ENCODE measurements around the gene AHCYL2.

Gene AHCYL2

GRCh38 chr7:129373651-129374428 lies 149.0 kb downstream of the AHCYL2 start:
- no peak for DNase-seq (ENCODE audit: low read depth, low spot score)
- CTCF ChIA-PET, result interaction anchor here (1.1 to 14.9 kb wide), 6 partner anchors 8 to 155 kb away, joined by 3 to 504 read pairs (median 5); no protein-coding TSS in a partner anchor
- no peak overlapping the region for H3K4me3 ChIP-seq (ENCODE audit: low read depth, low read length)
- POLR2A ChIA-PET, result no interaction called here
- no peak for TF ChIP-seq CTCF (IDR thresholded peaks at IDR 0.05; ENCODE audit: insufficient read depth, low read length, missing control alignments)

GRCh38 chr7:129375141-129375938 lies 150.5 kb downstream of the AHCYL2 start:
- CTCF ChIA-PET, result interaction anchor here (0.7 to 14.9 kb wide), 21 partner anchors 7 to 274 kb away, joined by 3 to 504 read pairs (median 5); partner anchors contain the start of gene STRIP2
- no peak overlapping the region for H3K4me3 ChIP-seq (ENCODE audit: low read depth, low read length)
- TF ChIP-seq CTCF (IDR thresholded peaks at IDR 0.05; ENCODE audit: insufficient read depth, low read length, missing control alignments), result no peak
- DNase-seq (ENCODE audit: low read depth, low spot score), result no peak
- POLR2A ChIA-PET, result interaction anchor here (0.7 kb wide), 1 partner anchor 229 kb away, joined by 3 read pairs; no protein-coding TSS in a partner anchor

- ChIA-PET CTCF (interaction anchor here (0.6 to 14.9 kb wide), 28 partner anchors 8 to 637 kb away, joined by 3 to 504 read pairs (median 4); partner anchors contain the start of gene STRIP2), POLR2A (no interaction called here)
- peak; percentile 47 for TF ChIP-seq CTCF (IDR thresholded peaks at IDR 0.05; ENCODE audit: insufficient read depth, low read length, missing control alignments)
- no peak overlapping the region for H3K4me3 ChIP-seq (ENCODE audit: low read depth, low read length)
- DNase-seq (ENCODE audit: low read depth, low spot score), result no peak
Measured at GRCh38 chr7:129376076-129376777, 151.4 kb downstream of the AHCYL2 start.

- ChIA-PET POLR2A (no interaction called here), CTCF (interaction anchor here (0.7 to 14.9 kb wide), 27 partner anchors 8 to 272 kb away, joined by 3 to 504 read pairs (median 4); no protein-coding TSS in a partner anchor)
- DNase-seq (ENCODE audit: low read depth, low spot score), result no peak
- no peak for TF ChIP-seq CTCF (IDR thresholded peaks at IDR 0.05; ENCODE audit: insufficient read depth, low read length, missing control alignments)
- no peak overlapping the region for H3K4me3 ChIP-seq (ENCODE audit: low read depth, low read length)
Measured at GRCh38 chr7:129376778-129377700, 152.2 kb downstream of the AHCYL2 start.

GRCh38 chr7:129381710-129382484 lies 157.1 kb downstream of the AHCYL2 start:
- TF ChIP-seq CTCF (IDR thresholded peaks at IDR 0.05; ENCODE audit: insufficient read depth, low read length, missing control alignments), result no peak
- no peak overlapping the region for H3K4me3 ChIP-seq (ENCODE audit: low read depth, low read length)
- CTCF ChIA-PET, result interaction anchor here (2.0 to 7.5 kb wide), 2 partner anchors 14 to 39 kb away, joined by 9 to 136 read pairs; no protein-coding TSS in a partner anchor
- DNase-seq (ENCODE audit: low read depth, low spot score), result no peak
- POLR2A ChIA-PET, result no interaction called here

Data from AG04449 (cell line).